GM18873 (cell line): Measurements from ENCODE around the gene FAM50B.

ENCODE experiments used
- ATAC-seq: cut with Tn5 transposase; IDR thresholded peaks from one replicate; pipeline ENCODE4 v1.9.1; 2021; ENCODE audit warnings: mild to moderate bottlenecking, moderate library complexity, moderate number of reproducible peaks; ENCODE audit not compliant: unreplicated experiment, low FRiP score

Gene FAM50B

DNA sequence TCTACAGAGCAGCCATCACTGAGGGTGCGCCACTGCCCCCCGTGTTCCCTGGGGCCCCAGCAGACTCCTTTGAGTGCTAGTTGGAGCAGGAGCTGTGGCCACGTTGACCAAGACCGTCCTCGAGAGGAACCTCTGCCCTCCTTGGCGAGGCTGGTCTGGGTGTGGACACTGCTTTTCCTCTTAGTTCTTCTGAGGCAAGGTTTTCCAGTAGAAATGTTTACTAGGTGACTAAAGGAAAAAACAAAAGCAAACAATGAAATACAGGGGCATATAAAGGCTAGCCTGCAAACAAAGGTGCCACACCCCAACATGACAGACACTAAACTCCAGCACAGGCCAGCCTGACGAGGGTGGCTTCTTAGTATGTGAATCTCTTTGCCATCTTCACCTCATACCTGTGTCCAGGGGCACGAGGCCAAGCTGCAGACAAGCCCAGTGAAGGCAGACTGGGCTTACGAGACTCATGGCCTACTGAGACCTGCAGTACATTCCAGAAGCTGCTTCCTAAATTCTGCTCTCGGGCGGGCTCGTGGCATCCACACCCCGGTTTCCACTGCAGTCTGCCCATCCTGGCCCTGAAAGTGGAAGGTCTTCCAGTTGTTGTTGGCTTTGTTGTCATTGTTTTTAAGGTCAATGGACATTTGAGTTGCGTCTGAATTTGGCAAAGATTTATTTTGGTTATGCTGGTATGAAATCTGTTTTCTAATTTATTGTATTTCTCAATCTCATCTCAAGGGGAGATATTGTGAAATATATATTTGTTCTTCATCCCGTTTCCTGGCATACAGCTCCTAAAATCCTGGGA lies 39.2 kb downstream of the FAM50B start:
- no peak for ATAC-seq

DNA sequence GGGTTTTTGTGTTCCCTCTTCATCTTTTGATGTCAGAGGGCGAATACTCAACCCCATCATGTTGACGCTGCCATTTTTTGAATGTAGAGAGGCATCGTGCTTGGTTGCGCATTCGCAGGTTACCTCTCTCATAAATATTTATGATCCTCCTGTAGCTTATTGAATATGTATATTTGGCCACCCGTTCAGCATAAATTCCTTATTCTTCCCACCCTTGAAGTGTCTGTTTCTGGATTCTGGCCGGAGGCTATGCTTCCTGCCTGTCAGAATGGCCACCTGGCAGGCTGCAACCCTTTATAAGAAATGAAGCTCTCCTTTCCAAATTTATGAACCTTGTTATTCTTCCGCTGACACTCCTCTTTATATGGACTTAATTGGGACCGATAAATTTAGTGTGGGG lies 40.9 kb downstream of the FAM50B start:
- ATAC-seq = no peak

GRCh38 chr6:3891883-3892282 lies 42.7 kb downstream of the FAM50B start:
- ATAC-seq = no peak

- no peak for ATAC-seq
Observed at GRCh38 chr6:3892603-3893002, 43.4 kb downstream of the FAM50B start.

DNA sequence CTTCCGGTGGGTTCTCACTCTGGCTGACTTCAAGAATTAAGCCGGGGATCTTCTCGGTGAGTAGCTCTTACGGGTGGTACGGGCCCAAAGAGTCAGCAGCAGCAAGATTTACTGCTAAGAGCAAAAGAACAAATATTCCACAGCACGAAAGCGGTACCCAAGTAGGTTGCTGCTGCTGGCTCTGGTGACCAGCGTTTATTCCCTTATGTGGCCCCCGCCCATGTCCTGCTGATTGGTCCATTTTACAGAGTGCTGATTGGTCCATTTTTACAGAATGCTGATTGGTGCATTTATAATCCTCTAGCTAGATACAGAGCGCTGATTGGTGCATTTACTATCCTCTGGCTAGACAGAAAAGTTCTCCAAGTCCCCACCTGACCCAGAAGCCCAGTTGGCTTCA lies 44.3 kb downstream of the FAM50B start:
- no peak for ATAC-seq

DNA sequence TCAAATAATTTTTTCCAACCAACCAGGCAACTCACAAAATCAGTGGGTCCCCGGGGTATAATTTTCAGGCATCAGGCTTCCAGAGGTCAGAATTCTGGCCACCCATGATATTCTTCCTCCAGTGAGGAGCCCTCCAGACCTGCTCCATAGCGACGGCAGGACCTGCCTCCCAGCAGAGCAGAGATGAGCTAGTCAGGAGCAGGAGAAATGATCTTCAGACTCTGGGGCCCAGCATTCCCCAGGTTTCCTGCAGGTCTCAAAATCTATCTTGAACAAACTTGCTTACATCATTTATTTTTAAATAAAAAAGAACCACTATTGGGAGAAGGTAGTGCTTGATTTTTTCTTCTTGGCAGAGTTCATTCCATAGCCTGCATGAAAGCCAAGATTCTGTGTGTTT lies 44.7 kb downstream of the FAM50B start:
- no peak for ATAC-seq

DNA sequence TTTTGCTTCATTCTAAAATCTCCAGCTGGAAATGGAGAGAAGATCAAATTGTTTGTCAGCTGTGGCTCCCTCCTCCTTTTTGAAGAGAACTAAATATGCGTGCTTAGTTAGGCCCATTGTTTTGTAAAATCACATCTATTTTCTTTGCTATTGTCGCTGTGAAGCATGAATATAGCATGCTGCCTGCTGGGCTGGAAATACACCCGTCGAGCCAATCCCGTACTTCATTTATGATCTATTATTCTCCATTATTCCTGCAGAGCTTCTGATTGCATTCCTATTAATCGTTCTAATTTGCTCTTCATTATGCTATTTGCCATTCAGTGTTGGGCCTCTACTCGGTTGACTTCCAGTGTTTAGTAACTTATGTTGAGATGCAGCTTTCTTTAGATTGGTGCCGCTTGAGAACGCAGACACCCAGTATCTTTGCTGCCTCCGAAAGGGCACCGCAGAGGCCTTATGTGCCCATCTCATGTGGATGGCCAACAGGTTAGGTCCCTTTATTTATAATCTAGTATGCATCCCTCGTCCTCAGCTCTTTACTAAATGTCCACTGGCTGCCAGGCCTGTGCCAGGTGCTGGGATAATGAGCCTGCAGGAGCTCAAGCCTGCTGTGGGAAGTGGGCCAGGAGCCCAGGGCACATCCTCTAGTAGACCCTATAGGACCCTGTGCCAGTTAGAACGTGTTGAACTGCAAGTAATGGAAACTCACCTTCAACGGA lies 45.6 kb downstream of the FAM50B start:
- ATAC-seq = no peak

- no peak for ATAC-seq
Observed at GRCh38 chr6:3895312-3895653, 46.1 kb downstream of the FAM50B start.

- no peak for ATAC-seq
Observed at GRCh38 chr6:3895805-3896204, 46.6 kb downstream of the FAM50B start.

DNA sequence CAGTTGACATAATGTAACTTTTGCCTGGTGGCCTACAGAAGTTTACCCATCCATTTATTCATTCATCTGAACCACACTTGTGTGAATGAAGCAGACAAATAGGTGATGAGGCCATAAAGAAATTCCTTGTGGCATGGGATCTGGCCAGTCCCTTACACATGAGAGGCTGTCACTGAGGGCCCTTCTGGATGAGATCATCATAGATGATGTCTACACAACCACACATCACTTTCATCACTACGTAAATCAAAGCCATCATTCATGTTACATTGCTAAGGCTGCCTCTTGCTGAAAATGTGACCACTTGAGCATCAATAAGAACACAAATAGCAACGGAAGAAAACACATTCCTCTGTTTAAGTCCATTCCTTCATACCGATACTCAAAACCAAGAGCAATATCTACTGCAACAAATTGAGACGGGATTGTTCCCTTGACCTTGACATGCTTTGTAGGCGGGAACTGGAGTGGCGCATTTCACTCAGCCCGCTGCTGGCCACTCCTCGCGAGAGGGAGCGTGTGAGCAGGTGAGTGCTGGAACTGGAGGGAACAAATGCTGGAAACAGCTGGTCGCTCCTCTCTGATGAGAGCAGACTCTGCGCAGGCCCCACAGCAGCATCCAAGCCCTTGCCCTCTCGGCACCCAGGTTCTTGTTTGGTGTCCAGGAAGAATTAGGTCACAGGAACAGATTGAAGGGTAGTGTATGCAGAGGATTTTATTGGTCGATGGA lies 49.3 kb downstream of the FAM50B start:
- no peak for ATAC-seq

- ATAC-seq = no peak
Observed at GRCh38 chr6:3899061-3899460, 49.9 kb downstream of the FAM50B start.

GRCh38 chr6:3899970-3900439 lies 50.8 kb downstream of the FAM50B start:
- no peak for ATAC-seq
